B cell (primary cell): ENCODE data around the gene DNAH10. TPM values are rescaled to one million over a fixed set of nuclear protein-coding genes. Genes with fewer than 3 reads are reported as not detected.

Experiments
- ATAC-seq: fragments of 200-7000 bp; cut with Tn5 transposase; one replicate; pipeline ENCODE4 v1.10.0; 2021; ENCODE audit warnings: low read depth, mild to moderate bottlenecking, moderate number of reproducible peaks, moderate library complexity
- CTCF ChIA-PET: fragments of 350-600 bp; sonication (Branson Sonifier 250); formaldehyde crosslinking; loops from one replicate; lab custom pipeline; 2021; ENCODE audit warnings: antibody characterized with exemption, inconsistent platforms; lab: Charles Lee
- POLR2A ChIA-PET: fragments of 350-600 bp; sonication (Branson Sonifier 250); formaldehyde crosslinking; loops from one replicate; lab custom pipeline; 2021; ENCODE audit warnings: antibody characterized with exemption; lab: Charles Lee
- DNase-seq: peaks from one replicate; pipeline ENCODE4 v3.0.0; 2013
- H2AFZ ChIP-seq: 2 replicates; pipeline ENCODE4 v1.6.1; 2012; ENCODE audit warnings: mild to moderate bottlenecking, low read depth, low read length; ENCODE audit not compliant: insufficient read depth, poor library complexity, severe bottlenecking
- H3K27ac ChIP-seq, 2 donors: 1 replicate in 1 of 2; 2 replicates in 1 of 2; pipeline ENCODE4 v1.5.1; 2012 to 2013; ENCODE audit warnings: low read length in 2 of 2, mild to moderate bottlenecking in 2 of 2, moderate library complexity in 1 of 2
- H3K27me3 ChIP-seq, 4 experiments: fragments of 200-600 bp in 1 of 4; sonication (generic) in 1 of 4; replicated peaks in 1 of 4; 1 replicate in 2 of 4; 2 replicates in 2 of 4; pipeline versions ENCODE4 v1.6.1 to v1.7.0; 2013 to 2016; ENCODE audit warnings: low read length in 3 of 4, mild to moderate bottlenecking in 2 of 4, mixed read lengths in 1 of 4, moderate library complexity in 1 of 4; ENCODE audit not compliant: insufficient read depth in 4 of 4, control insufficient read depth in 3 of 4; ENCODE audit errors: control extremely low read depth in 1 of 4
- H3K36me3 ChIP-seq, 2 experiments: replicated peaks in 1 of 2; 1 replicate in 1 of 2; 2 replicates in 1 of 2; pipeline versions ENCODE4 v1.6.1 to v1.7.1; 2013; ENCODE audit warnings: low read length in 1 of 2; ENCODE audit not compliant: insufficient read depth in 2 of 2, control insufficient read depth in 1 of 2; ENCODE audit errors: control extremely low read depth in 1 of 2, extremely low read depth in 1 of 2
- H3K4me1 ChIP-seq, 2 donors: fragments of 200-600 bp in 1 of 2; sonication (generic) in 1 of 2; 1 replicate in 1 of 2; 2 replicates in 1 of 2; pipeline versions ENCODE4 v1.5.1 to v1.6.1; 2013 to 2017; ENCODE audit warnings: low read length in 2 of 2; ENCODE audit not compliant: control insufficient read depth in 2 of 2, insufficient read depth in 2 of 2
- H3K4me2 ChIP-seq: replicated peaks from 2 replicates; pipeline ENCODE3; 2012; ENCODE audit warnings: mild to moderate bottlenecking, low read depth, low read length; ENCODE audit not compliant: poor library complexity, severe bottlenecking
- H3K4me3 ChIP-seq, 5 experiments: fragments of 200-600 bp in 1 of 5; sonication (generic) in 1 of 5; 1 replicate in 3 of 5; 2 replicates in 2 of 5; pipeline versions ENCODE4 v1.5.1 to v1.7.0; 2011 to 2016; ENCODE audit warnings: low read length in 4 of 5, mild to moderate bottlenecking in 4 of 5, low read depth in 2 of 5, control low read depth in 1 of 5, moderate library complexity in 1 of 5; ENCODE audit not compliant: insufficient read depth in 1 of 5; ENCODE audit errors: control extremely low read depth in 1 of 5, extremely low read depth in 1 of 5
- H3K79me2 ChIP-seq: fragments of 200-600 bp; sonication (generic); one replicate; pipeline ENCODE4 v1.6.0; 2016; ENCODE audit warnings: low read length; ENCODE audit not compliant: control insufficient read depth, insufficient read depth
- H3K9ac ChIP-seq: fragments of 200-600 bp; sonication (generic); 2 replicates; pipeline ENCODE4 v1.6.1; 2017; ENCODE audit warnings: mild to moderate bottlenecking, low read length, moderate library complexity
- H3K9me3 ChIP-seq, 3 donors: one replicate each; pipeline versions ENCODE4 v1.6.1 to v1.7.1; 2013; ENCODE audit warnings: low read length in 2 of 3; ENCODE audit not compliant: control insufficient read depth in 2 of 3, insufficient read depth in 1 of 3; ENCODE audit errors: control extremely low read depth in 1 of 3
- H4K20me1 ChIP-seq: 2 replicates; pipeline ENCODE4 v1.6.0; 2012; ENCODE audit warnings: mild to moderate bottlenecking, low read length; ENCODE audit not compliant: insufficient read depth, control insufficient read depth, poor library complexity, severe bottlenecking
- H3K27ac Mint-ChIP-seq: one replicate; pipeline ENCODE4 v1.8.0; 2021; ENCODE audit warnings: mixed read lengths
- H3K27me3 Mint-ChIP-seq: one replicate; pipeline ENCODE4 v1.8.0; 2021; ENCODE audit warnings: mixed read lengths
- H3K4me1 Mint-ChIP-seq: one replicate; pipeline ENCODE4 v1.8.0; 2021; ENCODE audit warnings: mixed read lengths
- H3K4me3 Mint-ChIP-seq: one replicate; pipeline ENCODE4 v1.8.0; 2021; ENCODE audit warnings: mixed read lengths
- H3K9me3 Mint-ChIP-seq: one replicate; pipeline ENCODE4 v1.8.0; 2022; ENCODE audit warnings: mixed read lengths; ENCODE audit not compliant: insufficient read depth
- EZH2 ChIP-seq: IDR thresholded peaks from 2 replicates; pipeline ENCODE4 v1.6.1; 2012; ENCODE audit warnings: borderline replicate concordance, low read depth, mild to moderate bottlenecking, moderate library complexity, low read length; ENCODE audit not compliant: insufficient read depth, poor library complexity, severe bottlenecking
- WGBS: methylation state at CpG from one replicate; pipeline ENCODE4 v1.1.5; 2013; ENCODE audit warnings: missing lambda C conversion rate; ENCODE audit not compliant: insufficient coverage; 5-methylcytosine and 5-hydroxymethylcytosine counted together
- intact Hi-C: fragments of 100-400 bp; cut with micrococcal nuclease; formaldehyde crosslinking; loops from one replicate; pipeline ENCODE4 v1.10.0; 2022
- polyA plus RNA-seq: library from polyadenylated mRNA; depleted of rRNA; stranded (reverse); fragments of >200 nt; gene quantifications from 2 replicates; pipeline ENCODE4 v1.2.3, GENCODE V29; 2012
- total RNA-seq, 2 donors: library from RNA; stranded (reverse); fragments of 120-200 nt in 1 of 2; gene quantifications; 1 replicate in 1 of 2; 2 replicates in 1 of 2; pipeline versions ENCODE4 v1.2.3 to v1.2.4, GENCODE V29; 2013 to 2022
- TF ChIP-seq, protein P1 (sequence below): fragments of 200-600 bp; IDR thresholded peaks from one replicate; pipeline ENCODE4 v1.8.0; 2022; ENCODE audit warnings: antibody characterized with exemption, mild to moderate bottlenecking

The DNAH10 gene
- total and polyA plus RNA-seq, 2 donors (not counting 1 experiment from before 2014, with no cell fraction given), result 0.24 to 0.99 TPM

DNA sequence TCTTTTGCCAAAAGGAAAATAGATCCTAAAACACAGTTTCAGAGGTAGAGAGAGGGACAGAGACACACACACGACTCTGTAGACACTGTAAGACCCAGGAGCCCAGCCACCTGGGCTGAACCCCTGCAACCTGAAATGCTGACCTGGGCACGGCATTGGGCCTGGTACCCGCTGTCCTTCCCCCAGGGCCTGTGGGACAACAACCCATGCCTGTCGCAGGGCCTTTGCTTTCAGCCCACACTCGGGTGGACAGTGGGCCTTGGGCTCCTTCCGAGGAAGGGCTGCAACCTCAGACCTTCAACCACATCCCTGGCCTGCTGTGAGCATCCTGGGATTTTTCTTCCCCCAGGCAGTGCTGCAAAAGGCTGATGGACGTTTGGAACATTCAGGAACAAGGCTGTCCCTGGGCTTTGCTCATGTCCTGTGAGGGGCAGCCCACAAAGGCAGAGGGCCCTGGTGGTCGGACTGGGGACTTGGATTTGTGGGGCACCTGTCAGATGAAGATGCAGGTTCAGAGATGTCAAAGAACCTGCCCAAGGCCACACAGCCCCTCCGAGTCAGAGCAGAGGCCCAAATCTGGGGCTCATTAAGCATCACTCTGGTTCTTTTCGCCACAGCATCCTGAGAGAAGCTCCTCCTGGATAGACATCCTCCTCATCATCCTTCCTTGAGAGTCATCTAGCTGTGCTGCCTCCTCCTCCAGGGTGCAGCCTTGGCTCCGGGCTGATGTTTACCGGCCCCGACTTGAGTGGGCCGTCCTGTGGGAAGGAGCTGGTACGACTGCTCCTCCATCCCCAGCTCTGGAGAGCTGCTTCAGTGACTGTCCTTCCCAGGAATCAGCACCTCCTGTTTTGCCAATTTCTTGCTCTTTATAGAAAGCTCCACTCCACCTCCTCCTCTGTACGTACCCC, 177.9 kb downstream of the DNAH10 start:
- Mint-ChIP-seq H3K9me3 (peaks cover 2% of the 10 kb centered on the region), H3K27me3 (no peaks in the 10 kb centered on the region), H3K4me3 (no peak overlapping the region), H3K27ac (no peak overlapping the region), H3K4me1 (peaks cover 23% of the 10 kb centered on the region)
- Histone ChIP-seq H3K4me3 (no peak overlapping the region), H3K9me3 (peaks cover 0 to 12% (median 2%) of the 10 kb centered on the region in 3 donors), H4K20me1 (no peaks in the 10 kb centered on the region), H3K9ac (no peak overlapping the region), H2AFZ (no peak overlapping the region), H3K27ac (no peak overlapping the region), H3K4me1 (peaks cover 14 to 16% of the 10 kb centered on the region in 2 donors), H3K79me2 (no peaks in the 10 kb centered on the region), H3K36me3 (peaks cover 5 to 45% of the 10 kb centered on the region in 2 experiments), H3K4me2 (no peak overlapping the region), H3K27me3 (no peaks in the 10 kb centered on the region)
- ChIA-PET POLR2A (no interaction called here), CTCF (no interaction called here)
- intact Hi-C loops, result no loop called here
- ATAC-seq (no peak), DNase-seq (no peak)
- no peak for TF ChIP-seq EZH2
- TF ChIP-seq, protein P1, sequence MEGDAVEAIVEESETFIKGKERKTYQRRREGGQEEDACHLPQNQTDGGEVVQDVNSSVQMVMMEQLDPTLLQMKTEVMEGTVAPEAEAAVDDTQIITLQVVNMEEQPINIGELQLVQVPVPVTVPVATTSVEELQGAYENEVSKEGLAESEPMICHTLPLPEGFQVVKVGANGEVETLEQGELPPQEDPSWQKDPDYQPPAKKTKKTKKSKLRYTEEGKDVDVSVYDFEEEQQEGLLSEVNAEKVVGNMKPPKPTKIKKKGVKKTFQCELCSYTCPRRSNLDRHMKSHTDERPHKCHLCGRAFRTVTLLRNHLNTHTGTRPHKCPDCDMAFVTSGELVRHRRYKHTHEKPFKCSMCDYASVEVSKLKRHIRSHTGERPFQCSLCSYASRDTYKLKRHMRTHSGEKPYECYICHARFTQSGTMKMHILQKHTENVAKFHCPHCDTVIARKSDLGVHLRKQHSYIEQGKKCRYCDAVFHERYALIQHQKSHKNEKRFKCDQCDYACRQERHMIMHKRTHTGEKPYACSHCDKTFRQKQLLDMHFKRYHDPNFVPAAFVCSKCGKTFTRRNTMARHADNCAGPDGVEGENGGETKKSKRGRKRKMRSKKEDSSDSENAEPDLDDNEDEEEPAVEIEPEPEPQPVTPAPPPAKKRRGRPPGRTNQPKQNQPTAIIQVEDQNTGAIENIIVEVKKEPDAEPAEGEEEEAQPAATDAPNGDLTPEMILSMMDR, result no peak
- WGBS, result 93% methylated on average over 16 of the region's 16 CpGs

DNA sequence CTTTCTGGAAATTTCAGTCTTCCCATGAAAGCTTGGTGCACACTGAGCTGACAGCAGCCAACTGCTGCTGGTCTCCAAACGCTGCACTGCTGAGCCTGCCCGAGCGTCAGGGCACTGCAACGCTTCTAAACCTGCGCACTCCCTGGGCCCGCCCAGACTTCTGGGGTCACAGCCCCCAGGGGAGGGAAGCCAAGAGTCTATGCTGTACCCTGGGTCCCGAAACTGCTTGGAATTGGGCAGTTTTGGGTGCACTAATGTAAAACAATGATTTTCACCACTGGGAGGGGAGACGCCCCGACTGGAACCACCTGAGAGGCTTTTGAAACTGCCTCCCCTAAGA, 178.5 kb downstream of the DNAH10 start:
- Mint-ChIP-seq H3K27ac (no peak overlapping the region), H3K4me1 (peaks cover 23% of the 10 kb centered on the region), H3K4me3 (no peak overlapping the region), H3K27me3 (no peaks in the 10 kb centered on the region), H3K9me3 (peaks cover 2% of the 10 kb centered on the region)
- POLR2A ChIA-PET, result no interaction called here
- 97% methylated on average over 7 of the region's 9 CpGs for WGBS
- Histone ChIP-seq H3K4me3 (no peak overlapping the region), H3K9me3 (peaks cover 0 to 12% (median 2%) of the 10 kb centered on the region in 3 donors), H3K4me2 (no peak overlapping the region), H3K79me2 (no peaks in the 10 kb centered on the region), H3K27ac (no peak overlapping the region), H3K27me3 (no peaks in the 10 kb centered on the region), H3K4me1 (peaks cover 14 to 16% of the 10 kb centered on the region in 2 donors), H4K20me1 (no peaks in the 10 kb centered on the region), H2AFZ (no peak overlapping the region), H3K36me3 (peaks cover 7 to 50% of the 10 kb centered on the region in 2 experiments), H3K9ac (no peak overlapping the region)
- TF ChIP-seq, protein P1, result no peak
- no peak for TF ChIP-seq EZH2
- no peak for ATAC-seq
- no peak for DNase-seq
- CTCF ChIA-PET, result no interaction called here
- intact Hi-C loops, result no loop called here
